ENCODE measurements around the gene PRSS1. TPM values are rescaled to one million over a fixed set of nuclear protein-coding genes. Genes with fewer than 3 reads are reported as not detected.
"Not testable (repeated sequence)": the region's sequence is repeated elsewhere in the genome, so short reads cannot be mapped to it uniquely, and the experiment has no call there.

Gene PRSS1
- not detected in 2 replicates for total RNA-seq

DNA sequence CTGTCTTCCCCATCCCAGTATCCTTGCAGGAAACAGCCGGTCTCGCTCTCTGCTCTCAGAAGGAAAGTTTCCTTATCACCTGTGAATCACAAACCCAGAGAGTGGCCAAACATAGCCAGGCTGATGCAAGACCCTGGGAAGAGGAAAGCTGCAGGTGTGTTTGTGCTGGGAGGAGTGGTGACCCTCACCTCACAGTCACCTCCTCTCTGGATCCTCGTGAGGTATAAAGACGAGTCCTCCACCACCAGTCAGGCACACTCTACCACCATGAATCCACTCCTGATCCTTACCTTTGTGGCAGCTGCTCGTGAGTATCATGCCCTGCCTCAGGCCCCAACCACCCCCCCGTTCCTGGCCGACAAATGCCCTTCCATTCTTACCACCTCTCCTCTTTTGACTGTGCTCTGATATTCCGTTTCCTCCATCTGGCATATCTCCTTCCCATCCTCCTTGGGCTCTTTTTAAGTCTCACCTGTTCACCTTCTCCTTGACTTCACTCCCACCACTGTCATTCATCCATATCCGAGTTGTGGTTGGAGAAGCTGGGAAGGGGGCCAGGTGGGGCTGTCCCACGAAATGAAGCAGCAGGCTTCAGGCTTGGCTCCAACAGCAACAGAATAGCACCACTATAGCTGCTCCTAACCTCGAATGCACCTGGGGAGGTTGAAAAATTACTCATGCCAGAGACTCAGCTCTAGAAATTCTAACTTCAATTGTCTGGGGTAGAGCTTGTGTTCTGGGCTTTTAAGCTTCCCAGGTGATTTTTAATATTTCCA is at the start of gene PRSS1:
PRSS1 (plus strand) TSS at position 255 of the 776 bp plus-strand sequence; CDS start at position 268, 13 bp downstream.
- no peak for DNase-seq

DNA sequence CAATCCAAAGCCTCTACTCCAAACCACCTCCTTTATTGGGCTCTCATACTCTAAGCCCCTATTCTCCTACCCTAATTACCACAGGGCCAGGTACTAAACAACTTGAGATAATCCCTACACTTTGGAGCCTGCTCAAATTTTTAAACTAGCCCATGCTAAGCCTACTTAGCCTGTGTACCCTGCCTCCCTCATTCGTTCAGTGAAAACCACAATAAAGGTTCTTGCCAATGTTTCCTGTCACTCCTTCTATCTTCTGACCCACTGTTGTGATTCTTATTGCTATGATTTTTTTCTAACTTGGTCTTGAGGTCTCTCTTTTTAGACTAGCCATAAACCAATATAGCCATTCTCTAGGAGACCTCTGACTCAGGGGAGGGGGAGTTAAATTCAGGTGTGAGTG is 48.3 kb upstream of the PRSS1 start:
- DNase-seq = not testable (repeated sequence)

DNA sequence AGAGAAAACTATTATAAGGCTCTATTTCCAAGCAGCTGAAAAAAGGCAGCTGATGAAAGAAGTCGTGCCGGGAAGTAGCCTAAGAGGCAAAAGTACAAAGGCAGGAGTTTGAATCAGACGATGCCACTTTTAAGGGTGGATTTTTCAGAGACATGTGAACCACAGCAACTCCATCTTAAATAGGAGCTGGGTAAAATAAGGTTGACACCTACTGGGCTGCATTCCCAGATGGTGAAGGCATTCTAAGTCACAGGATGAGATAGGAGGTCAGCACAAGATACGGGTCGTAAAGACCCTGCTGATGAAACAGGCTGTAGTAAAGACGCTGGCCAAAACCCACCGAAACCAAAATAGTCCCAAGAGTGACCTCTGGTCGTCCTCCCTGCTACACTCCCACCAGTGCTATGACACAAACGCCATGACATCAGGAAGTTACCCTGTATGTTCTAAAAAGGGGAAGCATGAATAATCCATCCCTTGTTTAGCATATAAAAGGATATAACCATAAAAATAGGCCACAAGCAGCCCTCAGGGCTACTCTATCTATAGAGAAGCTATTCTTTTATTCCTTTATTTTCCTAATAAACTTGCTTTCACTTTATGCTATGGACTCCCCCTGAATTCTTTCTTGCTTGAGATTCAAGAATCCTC is 45.5 kb upstream of the PRSS1 start:
- DNase-seq = no peak

- not testable (repeated sequence) for DNase-seq
Observed at GRCh38 chr7:142708726-142709125, 40.5 kb upstream of the PRSS1 start.

DNA sequence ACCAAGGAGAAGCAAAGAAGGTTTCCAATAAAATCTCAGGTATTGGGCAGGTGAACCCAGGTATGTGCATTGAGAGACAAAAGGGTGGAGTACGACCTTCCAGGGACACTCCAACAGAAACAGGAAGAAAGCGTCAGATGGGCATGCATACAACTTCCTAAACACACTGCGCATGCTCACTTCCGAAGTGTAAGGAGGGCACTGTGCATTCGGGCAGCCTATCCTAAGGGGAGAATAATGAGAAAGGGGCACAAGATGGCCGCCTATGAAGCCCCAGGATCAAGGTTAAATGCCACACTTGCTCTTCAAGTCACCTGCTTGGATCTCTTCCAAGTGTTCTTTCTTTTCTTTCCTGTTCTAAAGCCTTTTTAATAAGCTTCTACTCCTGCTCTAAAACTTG is 39.4 kb upstream of the PRSS1 start:
- DNase-seq = no peak

- DNase-seq = no peak
Observed at GRCh38 chr7:142711196-142711595, 38.1 kb upstream of the PRSS1 start.

DNA sequence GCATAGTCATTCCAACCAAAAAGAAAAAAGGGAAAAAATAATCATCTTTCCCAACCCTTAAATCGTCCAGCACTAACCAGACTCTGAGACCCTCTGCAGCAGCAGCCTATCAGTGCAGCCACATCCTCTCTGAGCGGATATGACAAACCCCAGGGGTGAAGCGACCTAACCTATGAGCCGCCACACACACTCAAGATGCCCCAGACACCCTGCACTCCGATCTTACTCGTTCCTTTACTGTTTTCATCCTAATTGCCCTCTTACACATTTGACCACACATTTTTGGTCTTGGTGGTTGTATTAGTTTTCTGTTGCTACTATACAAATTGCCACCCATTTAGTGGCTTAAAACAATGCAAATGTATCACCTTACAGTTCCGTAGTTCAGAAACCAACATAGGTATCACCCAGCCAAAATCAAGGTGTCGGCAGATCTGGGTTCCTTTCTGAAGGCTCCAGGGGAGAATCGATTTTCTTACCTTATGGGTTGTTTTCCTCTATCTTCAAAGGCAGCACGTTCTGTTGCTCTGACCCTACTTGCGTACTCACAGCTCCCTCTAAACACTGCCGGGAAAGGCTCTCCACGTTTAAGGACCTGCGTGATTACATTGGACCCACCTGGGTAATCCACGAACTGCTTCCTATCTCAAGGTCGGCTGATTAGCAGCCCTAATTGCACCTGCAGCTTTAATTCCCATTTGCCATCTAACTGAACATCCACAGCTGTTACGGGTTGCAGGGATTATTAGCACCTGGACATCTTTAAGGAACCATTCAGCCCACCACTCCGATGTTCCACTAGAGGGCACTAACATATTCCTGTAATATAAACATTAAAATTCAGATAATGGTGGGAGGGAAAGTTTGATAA is 37.3 kb upstream of the PRSS1 start:
- DNase-seq = peak; percentile 64

GRCh38 chr7:142712617-142712957 is 36.7 kb upstream of the PRSS1 start:
- DNase-seq = no peak

DNA sequence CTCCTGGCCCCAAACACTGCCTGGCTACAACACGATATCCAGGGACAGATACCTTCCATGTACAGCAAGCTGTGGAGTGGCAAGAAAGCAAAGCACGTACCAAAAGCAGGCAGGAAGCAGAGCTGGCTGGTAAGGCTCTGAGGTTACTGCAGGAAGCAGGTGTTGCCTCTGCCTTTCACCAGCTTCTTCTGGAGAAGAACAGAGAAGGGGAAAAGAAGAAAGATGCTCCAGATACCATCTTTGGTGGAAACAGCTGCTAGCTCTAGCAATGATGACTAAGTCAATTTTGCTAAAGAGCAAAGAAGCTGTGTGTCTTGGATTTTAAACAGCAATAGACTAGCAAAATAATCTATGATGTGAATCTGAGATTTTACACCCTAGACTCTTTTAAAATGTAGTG is 34.9 kb upstream of the PRSS1 start:
- DNase-seq = peak; percentile 76

DNA sequence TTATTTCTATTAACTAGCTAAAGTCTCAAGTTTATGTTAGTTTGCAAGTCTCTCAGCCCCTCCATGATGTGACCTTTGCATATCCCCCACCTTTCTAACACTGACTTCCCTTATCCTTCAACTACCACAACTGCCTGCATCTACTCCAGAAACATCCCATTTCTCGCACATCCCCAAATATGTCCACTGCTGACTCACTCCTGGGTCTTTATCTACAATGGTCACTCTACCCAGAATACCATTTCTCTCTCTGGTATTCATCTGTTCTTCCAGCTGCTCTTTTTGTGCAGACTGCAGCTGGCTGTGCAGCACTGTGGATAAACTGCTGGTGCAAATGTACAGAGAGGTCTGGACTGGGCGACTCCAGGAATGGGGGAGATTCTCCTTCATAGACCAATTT is 32.7 kb upstream of the PRSS1 start:
- no peak for DNase-seq

DNA sequence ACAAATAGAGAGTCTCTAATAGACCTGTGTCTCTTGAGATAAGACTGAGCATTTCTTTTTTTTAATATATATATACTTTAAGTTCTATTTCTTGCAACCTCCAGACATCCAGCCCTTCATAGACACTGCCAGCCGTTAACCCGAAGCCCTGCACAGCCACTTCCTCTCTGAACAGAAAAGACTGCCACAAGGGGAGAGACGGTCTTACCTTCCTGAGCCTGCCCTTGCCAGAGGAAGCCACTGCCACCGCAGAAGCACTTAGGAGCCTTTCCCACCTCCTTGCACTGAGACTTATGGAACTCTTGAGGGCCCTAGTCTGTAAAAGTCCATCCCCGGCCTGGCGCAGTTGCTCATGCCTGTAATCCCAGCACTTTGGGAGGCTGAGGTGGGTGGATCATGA is 31.8 kb upstream of the PRSS1 start:
- DNase-seq = no peak

- DNase-seq = no peak
Observed at GRCh38 chr7:142718313-142718712, 31.0 kb upstream of the PRSS1 start.

- DNase-seq = no peak
Observed at GRCh38 chr7:142720172-142720773, 29.0 kb upstream of the PRSS1 start.

GRCh38 chr7:142720986-142721385 is 28.3 kb upstream of the PRSS1 start:
- no peak for DNase-seq

GRCh38 chr7:142722248-142722794 is 27.0 kb upstream of the PRSS1 start:
- DNase-seq = no peak

GRCh38 chr7:142733271-142733670 is 16.0 kb upstream of the PRSS1 start:
- DNase-seq = no peak

DNA sequence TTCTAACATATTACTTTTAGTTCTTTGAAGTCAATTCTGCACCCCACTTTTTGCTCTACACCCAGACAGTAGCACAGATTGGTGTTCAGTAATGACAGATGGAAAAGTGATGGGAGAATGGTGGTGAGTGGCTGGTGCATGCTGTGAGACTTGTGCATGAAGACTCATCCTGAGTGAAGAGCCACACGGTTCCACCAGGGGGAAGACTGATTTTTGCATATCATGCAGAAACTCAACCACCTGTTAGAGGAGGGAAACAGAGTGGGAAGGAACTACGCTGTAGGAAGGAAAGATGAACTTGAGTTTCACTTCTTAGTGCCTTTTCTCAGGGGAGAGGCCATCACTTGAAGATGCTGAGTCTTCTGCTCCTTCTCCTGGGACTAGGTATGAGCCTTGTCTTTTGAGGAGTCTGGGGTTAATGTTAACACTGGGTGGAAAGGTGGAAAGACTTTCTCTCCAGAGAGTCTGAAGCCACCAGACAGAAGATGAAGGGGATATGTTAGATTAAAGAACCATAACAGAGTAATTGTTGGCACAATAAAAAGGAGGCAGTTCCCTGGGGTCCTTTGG is 9.3 kb upstream of the PRSS1 start:
- peak; percentile 12 for DNase-seq

DNA sequence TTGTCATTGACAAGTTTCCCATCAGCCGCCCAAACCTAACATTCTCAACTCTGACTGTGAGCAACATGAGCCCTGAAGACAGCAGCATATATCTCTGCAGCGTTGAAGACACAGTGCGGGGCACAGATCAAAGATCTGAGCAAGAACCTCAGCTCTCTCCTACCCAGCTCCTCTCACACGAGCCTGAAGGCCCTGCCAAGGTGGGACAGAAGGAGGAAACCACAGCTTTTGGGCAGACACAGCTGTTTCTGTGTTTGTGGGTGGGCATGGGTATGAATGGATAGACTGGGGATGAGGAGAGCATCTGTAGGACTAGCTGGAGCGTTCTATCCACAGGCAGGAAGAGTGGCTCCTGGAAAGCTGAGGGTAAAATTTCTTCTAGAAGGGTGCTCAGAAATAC is 8.5 kb upstream of the PRSS1 start:
- no peak for DNase-seq

- DNase-seq = not testable (repeated sequence)
Observed at GRCh38 chr7:142741932-142742331, 7.3 kb upstream of the PRSS1 start.

DNA sequence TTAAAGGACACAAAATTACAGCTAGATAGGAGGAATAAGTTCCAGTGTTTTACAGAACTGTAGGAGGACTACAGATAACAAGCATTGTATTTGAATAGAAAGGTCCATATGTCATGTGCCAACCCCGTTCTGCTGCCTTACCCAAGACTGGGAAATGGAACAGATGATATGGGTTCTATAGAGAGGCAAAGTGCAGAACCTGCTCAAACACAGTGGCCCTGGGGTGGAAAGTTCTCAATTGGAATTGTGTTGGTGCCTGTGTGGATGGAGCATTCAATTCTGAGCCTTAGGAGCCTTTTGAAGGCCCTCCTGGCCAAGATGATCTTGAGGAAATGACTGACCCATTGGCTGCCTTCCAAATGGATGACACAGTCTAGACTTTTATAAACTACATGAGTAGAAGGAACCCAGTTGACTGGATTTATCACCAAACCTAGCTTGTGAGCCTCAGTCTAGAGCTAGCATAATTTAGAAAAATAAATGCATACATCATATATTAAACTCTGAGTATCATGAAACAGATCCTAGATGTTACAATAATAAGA is 4.1 kb upstream of the PRSS1 start:
- peak; percentile 17 for DNase-seq

DNA sequence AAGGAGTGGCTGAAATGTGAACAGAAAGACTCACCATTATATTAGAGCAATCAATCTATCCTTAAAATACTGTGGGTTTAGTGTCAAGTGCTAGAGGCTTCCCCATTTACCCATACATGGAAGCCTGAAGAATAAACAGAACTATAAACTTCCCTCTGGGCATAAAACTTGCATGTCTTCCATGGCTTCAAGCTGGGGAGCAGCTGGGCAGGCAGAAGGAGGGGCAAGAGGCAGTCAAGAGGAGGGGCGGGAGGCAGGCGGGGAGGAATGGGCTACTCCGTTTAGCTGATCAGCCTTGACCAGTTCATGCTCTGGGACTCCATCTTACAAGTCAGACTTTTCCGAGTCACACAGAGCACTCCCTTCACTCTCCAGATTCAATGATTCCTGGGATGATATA is 3.5 kb upstream of the PRSS1 start:
- DNase-seq = no peak

DNA sequence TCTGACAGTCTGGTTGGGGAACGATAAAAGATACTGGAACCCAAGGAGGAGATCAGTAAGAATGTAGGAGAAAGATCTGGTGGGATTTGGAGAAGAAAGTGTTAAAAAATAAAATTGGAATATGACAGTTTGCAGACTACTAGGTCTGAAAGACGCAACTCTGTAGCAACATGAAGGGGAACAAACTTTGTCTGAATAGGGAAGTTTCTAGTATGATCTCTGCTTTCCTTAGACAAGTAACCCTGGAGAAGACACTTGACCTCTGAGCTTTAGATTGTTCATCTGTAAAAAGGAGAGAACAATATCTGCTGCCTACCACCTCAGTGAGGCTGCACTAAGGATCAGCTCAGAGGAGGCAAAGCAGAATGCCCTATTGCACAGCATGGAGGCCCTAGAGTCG is 3.0 kb upstream of the PRSS1 start:
- DNase-seq = no peak
